Pancreas (tissue), 10 donors: Measurements from ENCODE around the gene CSK. TPM values are rescaled to one million over a fixed set of nuclear protein-coding genes. Genes with fewer than 3 reads are reported as not detected.
A peak's percentile ranks its signal among the peaks of the same experiment; 100 is the strongest.

ENCODE experiments used
- ATAC-seq, 4 donors: fragments of 200-7000 bp; cut with Tn5 transposase; one replicate each; pipeline versions ENCODE4 v1.8.0 to v1.9.1; 2020; ENCODE audit warnings: mild to moderate bottlenecking in 4 of 4, moderate library complexity in 4 of 4
- DNase-seq, 6 donors: peaks; one replicate each; pipeline ENCODE4 v3.0.0-alpha.2; 2020
- FAIRE-seq: peaks from 2 replicates; lab custom pipeline; 2012; peaks lifted over from hg19 to GRCh38; lab: Jason Lieb, UNC
- H3K27ac ChIP-seq, 4 donors: fragments of 200-600 bp; sonication (generic); 1 replicate in 3 of 4; 2 replicates in 1 of 4; pipeline versions ENCODE4 v1.5.0 to v1.8.0; 2020
- H3K27me3 ChIP-seq, 4 donors: fragments of 200-600 bp; one replicate each; pipeline ENCODE4 v1.8.0; 2021
- H3K36me3 ChIP-seq, 3 donors: fragments of 200-600 bp; sonication (generic) in 1 of 3; one replicate each; pipeline versions ENCODE4 v1.5.0 to v1.8.0; 2020 to 2021
- H3K4me1 ChIP-seq, 3 donors: fragments of 200-600 bp; one replicate each; pipeline ENCODE4 v1.8.0; 2021
- H3K4me3 ChIP-seq, 4 donors: fragments of 200-600 bp; sonication (generic) in 2 of 4; one replicate each; pipeline versions ENCODE4 v1.5.0 to v1.8.0; 2020 to 2021
- H3K9me3 ChIP-seq, 4 donors: fragments of 200-600 bp; one replicate each; pipeline ENCODE4 v1.8.0; 2021
- CTCF ChIP-seq, 4 donors: fragments of 200-600 bp; sonication (generic) in 3 of 4; IDR thresholded peaks; one replicate each; pipeline versions ENCODE4 v1.5.0 to v1.8.0; 2021; ENCODE audit warnings: antibody characterized with exemption in 4 of 4
- WGBS, 2 donors: extraction: QIAGEN DNeasy Blood & Tissue Kit; methylation state at CpG; one replicate each; pipeline ENCODE4 v1.1.7; 2013; 5-methylcytosine and 5-hydroxymethylcytosine counted together
- intact Hi-C, 3 donors: fragments of 100-400 bp; cut with DNase I; formaldehyde crosslinking; loops; one replicate each; pipeline versions ENCODE4 v1.11.1 to v1.14.2; 2022
- polyA plus RNA-seq, 2 donors: library from polyadenylated mRNA; stranded (reverse); fragments of 200-250 nt; gene quantifications; one replicate each; pipeline ENCODE4 v1.2.3, GENCODE V29; 2013
- total RNA-seq, 6 donors: library from RNA; stranded (reverse); fragmentation: NEBNext Ultra II Directional in 4 of 6; extraction: Animal tissue kit (Norgen Biotek cat#: 25700) in 4 of 6; gene quantifications; one replicate each; pipeline versions ENCODE4 v1.2.1 to v1.2.4, GENCODE V29; 2021 to 2023
- donor health status: healthy with polysubstance abuse.
- donor health status: DM: no; HTN: no; CAD: no; lungs with moderate emphysema.
- donor health status: DM: no; HTN: no; CAD: no.
- donor health status: control.
- donor health status: control.
- donor health status: Bipolar disorder and iron deficiency.
- donor health status: DM: yes; HTN: yes; CAD: no.
- donor health status: DM: no; HTN: no; CAD: no.
- donor health status: DM: no; HTN: no; CAD: no.
- donor health status: DM: yes; HTN: yes; CAD: no.

CSK gene
- total and polyA plus RNA-seq, 8 donors: 8.5 to 35.1 (median 16.2) TPM

GRCh38 chr15:74830868-74831267 lies 49.0 kb downstream of the CSK start:
- intact Hi-C loops: no loop called here
- TF ChIP-seq CTCF (IDR thresholded peaks at IDR 0.05): no peak
- FAIRE-seq: no peak
- no peak for DNase-seq
- H3K9me3 ChIP-seq: no peaks in the 10 kb centered on the region
- no peak overlapping the region for H3K4me3 ChIP-seq
- no peaks in the 10 kb centered on the region for H3K36me3 ChIP-seq
- H3K4me1 ChIP-seq: no peaks in the 10 kb centered on the region
- H3K27me3 ChIP-seq: no peaks in the 10 kb centered on the region
- 77 to 84% methylated on average over 5 of the region's 5 CpGs for WGBS, 2 donors
- ATAC-seq: no peak
- H3K27ac ChIP-seq: no peak overlapping the region

DNA sequence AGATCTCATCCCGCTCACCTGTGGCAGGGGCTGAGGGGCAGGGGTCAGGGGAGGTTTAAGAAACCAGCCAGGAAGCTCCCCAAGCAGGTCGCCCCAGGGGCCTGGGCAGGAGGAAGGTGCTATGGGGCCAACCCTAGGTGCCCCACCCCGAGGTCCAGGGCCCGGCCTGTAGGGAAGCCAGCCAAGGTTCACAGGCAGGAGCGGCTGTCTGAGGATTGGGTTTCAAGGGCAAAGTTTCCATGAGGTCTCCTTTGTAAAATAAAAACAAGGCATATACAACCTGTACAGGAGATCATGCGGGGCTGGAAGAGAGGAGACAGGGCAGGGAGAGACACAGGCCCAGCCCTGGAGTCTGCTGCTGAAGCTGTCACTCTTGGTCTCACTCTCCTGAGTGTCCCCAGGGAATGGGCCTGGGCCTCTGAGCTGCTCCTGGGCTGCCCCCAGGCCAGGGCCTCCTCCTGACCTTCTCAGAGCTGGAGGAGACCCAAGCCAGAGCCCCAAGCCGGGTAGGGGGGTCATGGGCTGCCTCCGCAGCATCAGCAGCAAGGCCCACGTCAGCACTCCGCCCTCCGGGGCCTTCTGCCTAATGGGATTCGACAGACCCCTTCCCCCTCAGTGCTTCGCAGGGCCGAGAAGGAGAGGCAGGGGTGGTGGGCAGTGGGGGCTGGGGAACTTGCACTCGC lies 50.1 kb downstream of the CSK start:
- 64 to 75% methylated on average over 14 to 15 of the region's 15 CpGs for WGBS, 2 donors
- FAIRE-seq (no peak), DNase-seq (peak in 1 of 6 donors; percentile 58), ATAC-seq (no peak)
- no peak overlapping the region for H3K27ac ChIP-seq
- intact Hi-C loops: no loop called here
- H3K36me3 ChIP-seq: no peaks in the 10 kb centered on the region
- H3K4me1 ChIP-seq: no peaks in the 10 kb centered on the region
- no peaks in the 10 kb centered on the region for H3K9me3 ChIP-seq
- TF ChIP-seq CTCF (IDR thresholded peaks at IDR 0.05): no peak
- no peaks in the 10 kb centered on the region for H3K27me3 ChIP-seq
- H3K4me3 ChIP-seq: no peak overlapping the region

DNA sequence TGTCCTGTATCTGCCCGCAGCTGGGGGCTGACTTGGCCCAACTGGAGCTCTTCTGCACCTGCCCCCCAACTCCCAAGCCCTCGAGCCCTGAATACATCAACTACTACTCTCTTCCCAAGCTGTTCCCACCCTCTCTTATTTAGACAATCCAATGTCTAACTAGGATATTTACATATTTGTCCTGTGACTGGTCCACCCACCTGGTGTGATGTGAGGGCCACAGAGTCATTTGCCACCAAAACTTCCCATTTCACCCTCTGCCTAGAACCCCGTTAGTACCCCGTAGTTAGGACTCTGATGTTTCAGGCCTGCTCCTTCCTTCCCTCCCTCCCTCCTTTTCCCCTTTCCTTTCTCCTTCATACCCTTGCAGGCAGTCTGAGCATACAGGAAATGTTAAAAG lies 50.9 kb downstream of the CSK start:
- H3K4me1 ChIP-seq: no peaks in the 10 kb centered on the region
- TF ChIP-seq CTCF (IDR thresholded peaks at IDR 0.05): no peak
- ATAC-seq (no peak), DNase-seq (no peak), FAIRE-seq (no peak)
- H3K27ac ChIP-seq: no peak overlapping the region
- WGBS, 2 donors: 70 to 77% methylated on average over 4 of the region's 4 CpGs
- no peak overlapping the region for H3K4me3 ChIP-seq
- no peaks in the 10 kb centered on the region for H3K36me3 ChIP-seq
- no peaks in the 10 kb centered on the region for H3K9me3 ChIP-seq
- H3K27me3 ChIP-seq: no peaks in the 10 kb centered on the region
- intact Hi-C loops: no loop called here

GRCh38 chr15:74833376-74834107 lies 51.7 kb downstream of the CSK start:
- ATAC-seq: no peak
- Histone ChIP-seq H3K4me3 (no peak overlapping the region), H3K4me1 (no peaks in the 10 kb centered on the region), H3K27ac (no peak overlapping the region), H3K27me3 (no peaks in the 10 kb centered on the region), H3K36me3 (no peaks in the 10 kb centered on the region), H3K9me3 (no peaks in the 10 kb centered on the region)
- DNase-seq: no peak
- no peak for TF ChIP-seq CTCF (IDR thresholded peaks at IDR 0.05)
- 68 to 80% methylated on average over 12 of the region's 12 CpGs for WGBS, 2 donors
- no peak for FAIRE-seq
- intact Hi-C loops: no loop called here
